SK-N-DZ (cell line): ENCODE data around the gene SLC1A2. TPM values are rescaled to one million over a fixed set of nuclear protein-coding genes. Genes with fewer than 3 reads are reported as not detected.

Experiments used
- DNase-seq: peaks from one replicate; pipeline ENCODE4 v3.0.0-alpha.2; 2015; ENCODE audit warnings: low spot score
- polyA plus RNA-seq, 2 experiments: library from polyadenylated mRNA; depleted of rRNA; stranded (reverse); fragments of >200 nt; gene quantifications; 2 replicates each; pipeline ENCODE4 v1.2.3, GENCODE V29; 2014

SLC1A2 gene
- 20.8 and 23.9 TPM in 2 replicates for polyA plus RNA-seq (2014; cell fraction: cytosol; rRNA removed)
- polyA plus RNA-seq (2014; cell fraction: nucleus; rRNA removed), result 24.1 and 26.7 TPM in 2 replicates

- DNase-seq, result peak; percentile 83
These were observed at the start of gene SLC1A2 for GRCh38 chr11:35419184-35419829. Gene SLC1A2, minus strand, starts transcription at chr11:35419558. Its CDS starts 592 bp downstream, at chr11:35418966.

- no peak for DNase-seq
These were observed 46.7 kb upstream of the SLC1A2 start for GRCh38 chr11:35466058-35466457.

DNA sequence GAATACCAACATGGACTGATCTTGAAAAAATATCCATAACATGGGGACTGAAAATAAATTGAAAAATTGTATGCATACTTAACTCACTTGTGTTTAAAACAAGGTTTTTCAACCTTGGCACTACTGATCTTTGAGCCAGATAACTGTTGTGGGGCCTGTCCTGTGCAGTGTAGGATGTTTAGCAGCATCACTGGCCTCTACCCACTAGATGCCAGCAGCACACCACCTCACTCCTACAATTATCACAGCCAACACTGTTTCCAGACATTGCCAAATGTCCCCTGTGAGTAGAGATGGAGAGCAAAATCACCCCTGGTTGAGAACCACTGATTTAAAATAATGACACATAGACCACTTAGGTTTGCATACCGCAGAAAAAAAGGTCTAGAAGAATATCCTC, 45.0 kb upstream of the SLC1A2 start:
- no peak for DNase-seq

DNA sequence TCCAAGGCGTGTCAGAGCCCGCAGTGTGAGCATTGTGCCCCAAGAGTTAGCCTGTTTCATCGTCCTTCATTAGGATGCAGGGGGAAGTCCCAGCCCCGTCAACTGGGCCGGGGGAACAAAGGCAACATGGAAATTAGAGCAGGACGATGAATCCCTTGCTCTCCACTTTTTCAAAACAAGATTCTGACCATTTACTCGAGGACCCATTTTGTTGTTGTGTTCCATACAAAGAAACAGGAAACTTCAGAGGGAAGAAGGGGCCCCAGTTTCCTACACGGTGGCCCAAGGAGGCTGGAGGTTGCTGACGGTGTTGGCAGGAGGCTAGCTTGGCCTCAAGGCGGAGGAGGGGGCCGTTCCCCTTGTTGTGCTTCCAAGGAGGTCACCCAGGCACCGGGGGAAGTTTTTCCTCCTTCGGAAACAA, 44.0 kb upstream of the SLC1A2 start:
- DNase-seq, result no peak

- DNase-seq, result no peak
These were observed 42.7 kb upstream of the SLC1A2 start for GRCh38 chr11:35461917-35462538.

DNA sequence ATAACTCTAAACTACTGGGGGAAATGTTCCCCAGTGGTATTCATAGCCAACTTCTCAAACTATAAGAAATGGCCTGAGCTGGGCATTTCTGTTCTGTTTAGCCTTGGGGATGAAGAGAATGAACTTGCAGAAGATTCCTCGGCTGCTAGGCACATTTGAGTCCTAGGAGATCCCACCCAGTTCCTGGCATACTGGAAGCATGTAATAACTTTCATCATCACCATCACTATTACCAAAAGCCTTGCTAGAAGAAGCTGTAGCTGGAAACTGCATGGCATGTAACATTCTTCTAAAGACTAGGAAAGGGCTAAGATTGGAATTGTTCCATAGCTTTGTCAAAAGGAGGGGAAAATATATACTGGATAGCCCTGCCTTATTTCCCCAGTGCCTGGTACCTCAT, 40.1 kb upstream of the SLC1A2 start:
- no peak for DNase-seq

DNA sequence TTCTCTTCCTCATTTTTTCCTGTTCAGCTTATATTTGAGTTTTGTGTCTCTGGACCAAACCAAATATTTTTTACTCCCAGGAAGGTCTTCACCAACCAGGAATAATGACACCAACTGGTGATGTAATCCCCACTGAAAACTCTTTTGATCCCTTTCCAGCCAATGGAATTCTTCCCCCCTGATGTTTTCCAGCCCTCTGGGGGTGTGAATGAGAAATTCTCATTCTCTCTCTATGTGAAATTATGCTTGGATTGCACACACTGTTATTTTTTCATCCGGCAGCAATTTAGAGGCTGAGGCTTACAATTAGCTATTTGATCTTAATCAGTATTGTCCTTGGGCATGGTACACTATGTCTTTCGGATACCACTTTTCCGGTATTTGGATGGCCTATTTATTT, 39.5 kb upstream of the SLC1A2 start:
- no peak for DNase-seq

DNA sequence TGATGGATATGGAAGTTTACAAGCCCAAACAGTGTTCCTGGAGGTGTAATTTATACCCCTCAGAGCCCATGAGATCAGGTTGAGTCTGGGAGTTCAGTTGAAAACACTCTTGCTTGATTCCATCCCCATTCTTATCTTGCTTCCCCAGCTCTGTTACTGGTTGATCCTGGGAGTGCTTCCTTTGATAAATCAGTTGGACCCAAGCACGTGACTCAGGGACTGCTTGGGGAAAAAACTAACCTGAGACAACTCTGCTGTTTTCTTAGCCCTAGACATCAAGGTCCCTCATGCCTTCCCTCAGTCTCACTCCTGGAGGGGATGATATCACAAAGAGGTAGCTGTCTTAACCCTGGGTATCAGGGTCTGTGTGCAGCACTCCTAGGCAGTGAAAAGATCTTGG, 35.0 kb upstream of the SLC1A2 start:
- no peak for DNase-seq

DNA sequence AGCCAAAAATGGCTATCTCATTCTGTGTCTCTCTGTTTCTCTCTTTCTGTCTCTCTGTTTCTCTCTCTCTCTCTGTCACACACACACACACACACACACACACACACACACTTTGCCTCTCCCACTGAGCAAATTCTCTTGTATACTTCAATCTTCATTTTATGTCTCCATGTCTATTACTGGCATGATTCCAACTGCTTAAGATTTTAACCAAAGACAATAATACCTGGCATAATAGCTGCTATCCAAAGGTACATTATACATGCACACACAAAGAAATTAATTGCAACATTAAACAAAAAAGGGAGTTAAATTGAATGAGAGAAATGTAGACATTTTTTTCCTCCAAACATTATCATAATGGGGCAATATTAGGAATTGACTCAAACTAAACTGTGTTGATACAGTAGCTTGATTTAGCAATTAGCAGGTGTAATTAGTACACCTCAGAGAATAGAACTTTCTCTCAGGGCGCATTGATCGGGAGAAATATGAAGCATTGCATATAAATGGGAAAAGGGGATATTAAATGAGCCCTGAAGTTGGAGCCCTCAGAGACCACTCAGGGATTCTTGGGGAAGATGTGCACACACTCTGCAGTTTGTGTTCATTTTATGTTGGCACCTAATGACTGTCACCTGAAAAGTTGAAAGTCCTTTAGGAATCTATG, 17.4 kb upstream of the SLC1A2 start:
- DNase-seq, result no peak

GRCh38 chr11:35433588-35433987, 14.2 kb upstream of the SLC1A2 start:
- no peak for DNase-seq

- no peak for DNase-seq
These were observed 13.1 kb upstream of the SLC1A2 start for GRCh38 chr11:35432464-35432863.

DNA sequence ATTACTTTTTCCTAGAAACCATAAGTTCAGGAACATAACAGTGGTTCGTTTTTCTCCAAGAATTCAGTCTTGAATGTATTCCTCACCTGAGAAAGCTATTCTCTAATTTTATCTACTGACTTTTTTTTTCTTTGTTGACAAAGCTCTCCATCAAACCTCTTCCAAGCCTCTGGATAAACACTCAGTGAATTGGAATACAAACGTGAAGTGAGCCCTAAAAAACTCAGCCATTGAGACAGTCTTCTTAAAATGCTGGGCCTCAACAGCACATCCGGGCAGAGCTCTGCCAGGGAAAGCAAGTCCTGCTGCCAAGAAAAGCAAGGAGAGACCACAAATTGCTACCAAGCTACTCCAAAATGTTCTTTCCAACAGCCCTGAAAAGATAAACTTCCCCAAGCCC, 7.7 kb upstream of the SLC1A2 start:
- no peak for DNase-seq

DNA sequence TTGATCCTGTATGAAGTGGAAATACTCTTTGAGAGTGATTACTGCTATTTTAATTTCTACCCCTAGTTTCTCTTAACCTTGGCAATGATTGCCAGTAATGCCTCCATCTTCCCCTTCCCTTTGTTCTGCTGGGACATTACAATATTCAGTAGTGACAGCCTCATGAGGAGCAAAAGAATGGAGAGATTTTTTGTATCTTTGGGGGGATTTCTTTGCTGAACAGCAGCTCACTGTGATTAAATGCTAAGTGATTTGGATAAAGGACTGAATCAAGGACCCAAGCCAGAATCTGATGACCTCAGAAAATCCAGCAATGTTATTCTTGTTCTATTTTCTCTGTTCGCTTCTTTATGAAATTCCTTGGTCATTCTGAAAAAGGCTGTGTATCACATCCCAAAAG, 7.0 kb upstream of the SLC1A2 start:
- DNase-seq, result no peak

DNA sequence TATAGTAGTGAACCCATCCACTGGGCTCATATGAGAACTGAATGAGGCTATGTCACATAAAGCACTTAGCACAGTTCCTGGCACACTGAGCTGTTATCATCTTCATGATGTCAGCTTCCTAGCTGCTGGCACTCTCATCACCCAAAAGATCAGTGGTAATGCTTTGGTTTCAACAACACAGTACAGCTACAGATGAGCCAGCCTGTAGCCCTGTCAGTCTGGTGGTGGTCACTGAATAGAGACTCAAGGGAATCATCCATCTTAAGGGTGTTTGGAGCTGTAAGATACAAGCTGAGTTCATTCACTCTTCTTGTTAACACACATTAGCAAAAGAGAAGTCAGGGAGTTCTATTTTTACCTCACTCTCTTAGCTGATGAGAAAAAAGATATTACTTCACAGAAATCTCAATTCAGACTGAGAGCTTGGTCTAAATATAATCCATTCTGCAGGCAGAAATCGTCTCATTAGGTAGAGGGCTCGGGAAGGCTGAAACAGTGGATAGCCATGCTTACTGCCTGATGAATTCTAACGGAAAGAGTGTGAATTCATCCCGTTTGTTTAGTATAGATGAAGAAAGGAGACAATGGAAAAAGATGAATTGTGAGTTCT, 6.3 kb upstream of the SLC1A2 start:
- DNase-seq, result no peak

DNA sequence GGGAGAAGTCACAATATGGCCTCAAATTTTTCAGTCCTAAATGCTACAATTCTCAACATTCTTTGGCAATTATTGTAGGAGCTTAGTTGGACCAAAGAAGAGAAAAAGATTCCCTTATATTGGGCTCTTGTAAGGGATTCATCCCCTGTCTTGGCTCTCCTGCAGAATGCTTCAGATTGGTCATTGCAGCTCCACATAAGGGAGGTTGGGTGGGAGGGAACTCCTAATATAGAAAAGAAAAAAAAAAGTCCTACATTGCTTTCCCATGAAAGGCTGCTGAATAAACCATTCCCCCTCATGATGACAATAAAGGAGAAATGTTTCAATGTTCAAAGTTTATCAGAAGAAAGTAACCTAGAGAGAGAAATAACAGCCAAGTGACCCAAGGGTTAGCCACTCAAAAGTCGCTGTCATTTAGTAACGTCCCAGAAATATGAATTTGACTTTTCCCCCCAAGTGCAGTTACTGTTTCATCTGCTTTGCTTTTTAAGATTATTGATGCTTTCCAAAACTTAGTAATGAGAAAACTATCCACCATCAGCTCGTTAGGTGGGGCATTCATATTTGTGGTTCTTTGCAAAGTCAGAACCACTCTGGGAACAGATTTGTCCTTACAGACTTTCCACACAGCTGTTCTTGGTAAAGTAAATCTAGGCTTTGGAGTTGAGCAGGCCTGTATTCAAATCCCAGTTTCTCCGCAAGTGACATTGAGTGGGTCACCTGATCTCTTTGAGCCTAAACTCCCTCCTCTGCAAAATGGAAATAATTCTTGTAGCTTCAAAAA, 5.0 kb upstream of the SLC1A2 start:
- no peak for DNase-seq

- peak; percentile 24 for DNase-seq
These were observed 1.0 kb upstream of the SLC1A2 start for GRCh38 chr11:35420371-35420770.

DNA sequence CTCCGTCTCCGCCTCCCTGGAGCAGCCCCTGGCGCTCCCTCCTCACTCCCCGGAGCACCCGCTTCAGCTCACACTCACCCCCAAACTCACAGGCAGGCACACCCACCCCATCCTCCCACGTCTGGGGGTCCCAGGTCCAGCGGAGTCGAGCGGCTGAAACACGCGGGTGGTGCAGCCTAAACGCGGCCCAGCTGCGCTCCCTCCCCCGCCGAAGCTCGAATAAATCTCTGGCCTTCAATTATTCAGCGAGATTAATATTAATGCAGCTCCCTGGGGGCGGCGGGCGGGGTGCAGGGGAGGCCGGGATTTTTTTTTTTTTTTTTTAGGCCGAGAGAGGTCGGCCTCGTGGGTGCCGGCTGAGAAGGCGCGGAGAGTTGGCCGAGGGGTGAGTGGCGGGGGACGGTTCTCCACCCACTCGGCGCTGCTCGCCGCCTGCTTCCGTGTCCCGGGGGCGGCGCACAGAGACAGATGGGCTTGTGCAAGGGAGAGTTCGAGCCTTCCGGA, 524 bp upstream of the SLC1A2 start:
- peak; percentile 58 for DNase-seq

DNA sequence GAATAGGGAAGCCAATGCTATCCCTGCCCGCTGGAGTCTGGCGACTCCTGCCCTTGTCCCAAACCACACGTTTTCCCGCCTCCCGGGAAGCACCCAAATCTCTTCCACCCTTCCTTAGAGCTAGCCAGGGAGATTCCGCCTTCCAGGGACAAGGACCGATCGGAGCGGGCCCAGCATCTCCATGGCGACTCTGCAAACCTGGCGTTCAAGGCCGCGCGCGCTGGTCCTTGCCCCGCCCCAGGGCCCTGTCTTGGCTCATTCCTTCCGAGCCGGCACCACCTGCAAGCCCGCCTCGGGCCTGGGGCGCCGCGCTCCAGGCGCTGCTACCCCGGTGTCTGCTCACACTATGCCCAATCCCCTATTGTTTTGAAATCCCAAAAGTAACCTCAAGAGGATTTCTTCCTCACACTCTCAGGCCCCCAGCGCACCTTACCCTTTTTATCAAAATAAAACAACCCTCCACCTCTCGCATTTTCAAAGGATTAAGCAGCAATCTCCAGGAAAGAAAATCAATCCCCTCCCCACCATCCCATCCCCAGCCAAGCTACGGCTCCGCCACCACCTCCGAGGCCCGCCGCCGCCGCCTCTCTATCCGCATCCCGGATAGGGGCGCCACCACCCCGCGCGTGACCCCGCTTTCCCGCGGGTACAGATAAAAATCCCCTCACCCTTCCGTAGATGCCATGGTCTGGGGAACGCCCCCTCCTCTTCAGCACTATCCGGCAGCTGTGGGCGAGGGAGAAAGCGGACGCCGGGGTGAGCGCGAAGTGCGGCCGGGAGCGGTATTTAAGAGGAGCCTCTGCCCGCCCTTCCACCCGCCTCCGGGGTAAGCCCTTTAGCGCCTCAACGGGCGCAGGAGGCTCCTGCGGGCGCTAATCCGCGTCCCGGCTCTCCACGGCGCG, 825 bp downstream of the SLC1A2 start:
- peak; percentile 70 for DNase-seq

- DNase-seq, result no peak
These were observed 3.9 kb downstream of the SLC1A2 start for GRCh38 chr11:35415487-35415886.

GRCh38 chr11:35414776-35415175, 4.6 kb downstream of the SLC1A2 start:
- DNase-seq, result no peak
